T1000 (cell line): ENCODE measurements around the gene COL19A1.

ENCODE experiments used
- DNase-seq: peaks from one replicate; lab custom pipeline; 2025; ENCODE audit warnings: mixed read lengths; lab: John Stamatoyannopoulos, UW

The COL19A1 gene

DNA sequence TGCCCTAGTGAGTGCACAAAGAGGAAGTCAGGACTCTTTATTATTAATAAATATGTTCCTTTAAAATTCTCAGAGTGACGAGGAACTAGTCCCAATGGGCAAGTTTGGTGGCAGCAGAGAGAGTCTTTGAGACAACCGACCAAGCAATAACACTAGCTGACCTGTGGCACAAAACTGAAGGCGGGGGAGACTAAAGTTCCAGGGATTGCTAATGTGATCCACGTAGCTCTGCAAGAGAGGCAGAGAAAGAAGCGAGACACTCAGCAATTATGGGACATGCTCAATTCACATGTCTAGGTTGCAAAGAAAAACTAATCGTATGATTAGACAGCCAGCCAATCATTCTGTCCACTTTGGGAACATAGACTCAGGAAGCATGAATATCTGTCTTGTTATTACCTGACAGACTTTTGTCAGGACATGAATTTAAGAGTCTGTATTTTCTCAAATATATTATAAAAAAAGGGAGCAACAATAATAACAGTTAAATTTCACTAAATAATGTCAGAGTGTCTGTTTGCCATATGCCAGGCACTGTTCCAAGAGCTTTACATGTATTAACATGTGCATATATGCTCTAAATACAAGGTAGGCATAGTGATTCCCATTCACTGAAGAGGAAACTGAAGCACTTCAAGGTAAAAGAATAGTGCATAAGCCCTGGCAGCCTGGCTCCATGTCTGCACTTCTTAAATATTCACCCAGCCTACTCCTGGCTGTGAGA lies 355.5 kb downstream of the COL19A1 start:
- DNase-seq: no peak

DNA sequence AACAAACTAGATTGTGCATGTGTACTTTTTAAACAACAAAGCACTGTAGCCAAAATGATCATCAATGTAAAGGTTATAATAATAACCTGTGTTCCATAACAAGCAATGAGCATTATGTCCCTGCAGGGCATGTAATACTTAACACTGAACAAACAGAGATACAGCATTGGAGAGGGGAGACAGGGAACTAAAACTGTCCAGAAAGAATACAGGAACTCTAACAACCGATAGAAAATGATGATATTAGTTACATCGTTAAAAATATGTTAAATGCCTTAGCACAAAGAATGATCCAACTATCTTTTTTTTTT lies 356.0 kb downstream of the COL19A1 start:
- no peak for DNase-seq

DNA sequence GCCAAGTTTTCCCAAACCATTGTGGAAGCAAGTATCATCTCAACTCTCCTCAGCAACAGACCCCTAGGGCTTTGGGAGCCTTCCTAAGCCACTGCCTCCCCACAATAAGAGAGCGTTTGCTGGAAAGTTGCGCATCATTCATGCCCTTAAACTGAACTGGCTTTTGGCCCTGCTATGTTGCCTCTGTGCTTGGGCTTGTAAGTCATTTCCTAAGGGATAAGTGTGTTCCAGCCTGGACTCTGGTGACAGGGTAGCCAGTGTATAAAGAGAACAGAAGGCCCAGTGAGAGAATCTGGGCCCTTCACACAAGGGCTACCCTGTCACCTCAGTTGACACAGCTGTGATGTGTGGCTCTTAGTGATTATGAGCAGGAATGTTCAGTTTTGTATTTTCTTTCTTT lies 358.7 kb downstream of the COL19A1 start:
- DNase-seq: no peak

DNA sequence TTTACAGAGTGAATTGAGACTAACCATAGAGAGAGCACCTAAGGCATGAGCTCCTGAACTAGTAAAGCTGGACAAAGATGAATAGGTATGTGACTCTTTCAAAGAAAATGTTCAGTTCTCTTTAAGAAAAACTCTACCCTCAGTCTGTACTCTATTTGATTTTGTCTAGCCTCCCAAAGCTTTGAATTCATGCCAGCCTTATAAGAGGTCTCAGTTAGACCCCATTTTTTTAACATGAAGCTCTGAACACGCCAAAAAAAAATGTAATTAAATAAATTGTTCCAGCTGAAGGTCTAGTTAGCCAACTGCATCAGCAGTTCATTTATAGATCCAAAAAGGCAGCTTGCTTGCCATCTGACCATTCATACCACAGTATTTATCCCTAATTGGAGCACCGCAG lies 365.0 kb downstream of the COL19A1 start:
- DNase-seq: no peak

DNA sequence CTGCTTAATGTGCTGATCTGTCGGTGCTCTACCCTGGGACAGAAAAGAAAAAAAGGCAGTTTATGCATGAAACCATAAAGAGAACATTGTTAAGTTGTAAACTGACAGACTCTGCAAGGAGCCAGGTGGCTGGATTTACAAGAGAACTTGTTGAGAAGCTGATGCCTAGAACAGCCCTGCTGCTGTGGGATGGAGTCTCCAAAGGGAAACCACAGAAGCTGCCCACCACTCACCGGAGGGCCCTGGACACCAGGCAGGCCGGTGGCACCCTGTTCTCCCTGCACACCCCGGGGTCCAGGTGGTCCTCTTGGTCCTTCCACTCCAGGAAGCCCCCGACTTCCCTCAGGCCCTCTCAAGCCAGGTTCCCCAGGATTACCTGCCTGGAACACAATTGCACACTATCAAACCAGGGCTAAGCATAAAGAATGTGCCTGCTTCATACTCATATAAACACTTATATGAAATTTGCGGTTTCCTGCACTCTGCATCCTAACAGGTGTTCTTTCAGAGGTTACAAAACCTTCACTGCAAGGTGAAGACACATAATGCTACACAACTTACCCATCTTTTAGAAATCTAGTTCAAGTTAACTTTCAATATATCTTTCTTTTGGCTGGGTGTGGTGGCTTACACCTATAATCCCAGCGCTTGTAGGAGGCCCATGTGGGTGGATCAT lies 368.3 kb downstream of the COL19A1 start:
- DNase-seq: no peak

DNA sequence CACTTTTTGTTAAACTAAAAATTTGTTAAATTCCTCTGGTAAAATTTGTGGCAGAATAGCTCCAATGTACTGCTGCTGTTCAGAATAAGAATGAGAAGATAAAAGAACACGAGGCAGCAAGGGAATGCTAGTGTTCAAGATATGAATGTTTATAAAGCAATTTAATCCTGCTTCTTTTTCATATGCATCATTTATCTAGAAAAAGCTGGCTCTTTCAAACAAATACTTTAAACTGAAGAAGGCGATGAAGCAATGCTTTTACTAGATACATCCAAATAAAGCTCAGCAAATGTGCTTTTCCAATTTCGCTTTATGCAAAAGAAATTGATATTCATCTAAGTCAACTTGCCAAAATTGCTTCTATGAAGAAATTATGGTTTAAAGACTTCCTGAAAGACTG lies 370.0 kb downstream of the COL19A1 start:
- no peak for DNase-seq

DNA sequence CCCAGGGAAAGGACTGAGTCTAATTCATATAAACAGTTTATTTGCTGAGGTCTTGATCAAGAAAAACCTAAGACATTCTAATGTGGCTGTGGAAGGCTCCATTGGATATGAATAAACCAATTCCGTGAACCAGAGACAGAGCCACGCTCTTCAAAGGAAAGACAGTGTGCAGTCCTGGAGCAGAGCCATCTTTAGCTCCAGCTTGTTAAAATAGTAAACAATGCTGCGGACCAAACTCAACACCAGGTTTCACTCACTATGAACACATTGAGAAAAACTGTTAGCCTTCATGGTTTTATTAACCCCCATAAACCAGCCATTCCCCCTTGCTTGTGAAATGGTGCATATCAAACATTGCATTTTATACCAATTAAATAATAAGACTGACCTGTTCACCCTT lies 374.7 kb downstream of the COL19A1 start:
- no peak for DNase-seq

DNA sequence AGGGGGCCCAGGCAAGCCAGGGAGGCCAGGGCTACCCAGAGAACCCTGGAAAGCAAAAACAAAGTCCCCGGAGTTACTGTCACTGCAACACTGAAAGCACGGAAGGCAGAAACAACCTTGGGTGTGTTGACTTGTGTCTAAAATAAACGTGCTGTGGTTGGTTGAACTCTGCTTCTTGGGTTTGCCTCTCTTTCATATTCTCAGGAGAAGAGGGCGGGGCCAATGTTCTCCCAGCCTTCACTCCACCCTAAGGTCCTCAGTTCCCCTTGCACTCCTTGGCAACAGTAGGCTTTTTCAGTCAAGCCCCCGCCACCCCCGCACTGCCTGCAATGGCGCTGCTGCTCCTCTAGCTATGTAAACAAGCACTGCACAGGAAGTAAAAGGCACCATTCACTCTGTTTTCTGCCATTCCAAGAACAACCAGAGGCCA lies 375.6 kb downstream of the COL19A1 start:
- DNase-seq: no peak

DNA sequence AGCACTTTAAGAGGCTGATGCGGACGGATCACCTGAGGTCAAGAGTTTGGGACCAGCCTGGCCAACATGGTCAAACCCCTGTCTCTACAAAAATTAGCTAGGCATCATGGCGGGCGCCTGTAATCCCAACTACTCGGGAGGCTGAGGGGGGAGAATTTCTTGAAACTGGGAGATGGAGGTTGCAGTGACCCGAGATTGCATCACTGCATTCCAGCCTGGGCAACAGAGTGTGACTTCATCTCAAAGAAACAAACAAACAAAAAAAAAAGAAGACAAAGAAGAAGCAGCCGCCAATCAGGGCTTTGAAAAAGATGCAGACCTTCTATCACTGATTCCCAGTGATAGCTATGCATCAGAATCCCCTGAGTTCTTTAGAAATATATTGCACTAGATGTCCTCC lies 379.8 kb downstream of the COL19A1 start:
- DNase-seq: no peak

DNA sequence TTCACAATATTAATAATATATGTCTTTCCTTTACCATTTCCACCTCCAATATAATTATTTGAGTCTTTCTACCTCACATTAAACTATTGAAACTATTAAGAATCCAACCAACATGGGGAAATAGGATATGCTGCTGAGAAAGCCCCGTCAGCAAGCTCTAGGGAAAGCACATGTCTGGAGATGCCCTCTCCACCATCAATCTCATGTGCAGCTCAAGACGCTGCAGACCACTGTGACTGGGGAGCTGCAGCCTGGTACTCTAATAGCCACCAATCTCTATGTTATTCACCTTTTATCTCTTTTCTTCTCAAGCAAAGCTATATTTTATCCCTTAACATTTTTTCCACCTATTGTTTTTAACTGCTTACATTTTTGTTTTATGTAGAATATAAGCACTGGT lies 386.2 kb downstream of the COL19A1 start:
- DNase-seq: no peak

DNA sequence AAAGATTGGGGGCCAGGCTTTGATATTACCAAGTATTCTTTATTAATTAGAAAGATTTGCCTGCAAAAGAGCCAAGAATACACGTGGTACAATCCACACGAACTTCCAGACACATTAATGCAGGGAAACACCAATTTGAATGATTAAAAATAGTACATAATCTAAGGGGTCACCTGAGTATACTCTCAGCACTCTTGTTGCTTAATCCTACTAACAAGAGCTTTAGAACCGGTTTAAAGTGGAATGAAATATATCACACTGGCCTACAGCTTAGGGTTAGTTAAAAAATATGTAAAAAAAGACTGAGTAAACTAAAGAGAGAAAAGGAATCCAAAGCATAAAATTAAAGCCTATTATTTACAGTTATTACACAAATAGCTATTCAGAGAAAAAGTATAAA lies 387.6 kb downstream of the COL19A1 start:
- no peak for DNase-seq

DNA sequence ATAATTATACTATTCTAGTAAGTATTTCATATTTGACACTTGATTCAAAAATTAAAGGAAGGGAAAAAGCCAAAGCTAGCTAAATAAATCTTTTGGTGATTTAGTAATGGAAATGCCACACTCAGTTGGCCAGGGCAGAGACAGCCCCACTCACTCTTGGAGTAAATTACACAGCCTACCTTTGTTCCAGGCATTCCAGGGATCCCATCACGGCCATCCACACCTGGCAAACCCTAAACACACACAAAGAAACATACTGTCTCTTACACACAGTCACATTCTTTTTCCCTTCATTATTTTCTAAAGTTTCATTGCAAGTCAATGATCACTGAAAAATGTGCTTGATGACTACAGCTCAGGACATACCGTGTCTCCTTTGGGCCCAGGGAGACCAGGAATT lies 388.4 kb downstream of the COL19A1 start:
- no peak for DNase-seq

DNA sequence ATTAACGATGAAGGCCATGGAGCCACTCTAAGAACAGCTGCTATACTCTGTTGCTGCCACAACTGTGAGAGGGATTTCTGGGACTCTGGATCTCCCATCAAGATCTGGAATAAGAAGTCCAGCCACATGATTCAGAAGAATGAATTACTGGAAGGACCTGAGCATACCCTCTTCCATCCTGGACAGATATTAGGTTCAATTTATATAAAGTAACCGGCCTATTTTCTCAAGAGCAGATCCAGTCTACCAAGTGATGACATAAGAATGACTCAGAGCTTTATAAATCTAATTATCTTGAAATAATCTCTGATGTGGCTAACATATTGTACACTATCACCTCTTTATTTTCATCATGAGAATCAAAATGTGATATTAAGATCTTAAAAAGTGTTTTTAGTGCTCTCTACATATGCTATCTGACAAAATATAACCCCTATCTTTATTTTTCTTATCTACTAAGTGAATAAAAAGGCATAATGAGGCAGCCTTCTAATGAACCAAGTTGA lies 391.5 kb downstream of the COL19A1 start:
- no peak for DNase-seq

DNA sequence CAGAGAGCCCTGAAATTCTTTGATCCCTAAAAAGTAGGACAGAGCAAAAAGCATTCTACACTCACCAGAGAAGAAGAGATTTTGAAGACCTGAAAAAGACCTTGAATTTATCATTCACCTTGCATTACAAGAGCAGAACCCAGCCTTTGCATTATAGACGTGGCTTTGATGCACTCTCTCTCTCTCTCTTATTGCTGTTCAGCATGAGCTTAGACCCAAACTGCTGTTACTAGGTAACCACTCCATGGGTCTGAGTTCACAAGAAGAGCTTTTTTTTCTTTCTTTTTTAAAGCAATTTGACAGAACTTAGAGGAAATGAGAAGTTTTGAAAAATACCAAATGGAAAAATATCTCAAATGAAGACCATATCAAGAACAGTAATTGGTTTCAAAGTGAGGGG lies 392.1 kb downstream of the COL19A1 start:
- DNase-seq: no peak
